ENCODE measurements around the gene RBFOX2. TPM values are rescaled to one million over a fixed set of nuclear protein-coding genes. Genes with fewer than 3 reads are reported as not detected.

RBFOX2 gene
- total RNA-seq, 1 donor from 2014 or later, result 64.1 TPM

- no peak for DNase-seq
- TF ChIP-seq, protein P1, sequence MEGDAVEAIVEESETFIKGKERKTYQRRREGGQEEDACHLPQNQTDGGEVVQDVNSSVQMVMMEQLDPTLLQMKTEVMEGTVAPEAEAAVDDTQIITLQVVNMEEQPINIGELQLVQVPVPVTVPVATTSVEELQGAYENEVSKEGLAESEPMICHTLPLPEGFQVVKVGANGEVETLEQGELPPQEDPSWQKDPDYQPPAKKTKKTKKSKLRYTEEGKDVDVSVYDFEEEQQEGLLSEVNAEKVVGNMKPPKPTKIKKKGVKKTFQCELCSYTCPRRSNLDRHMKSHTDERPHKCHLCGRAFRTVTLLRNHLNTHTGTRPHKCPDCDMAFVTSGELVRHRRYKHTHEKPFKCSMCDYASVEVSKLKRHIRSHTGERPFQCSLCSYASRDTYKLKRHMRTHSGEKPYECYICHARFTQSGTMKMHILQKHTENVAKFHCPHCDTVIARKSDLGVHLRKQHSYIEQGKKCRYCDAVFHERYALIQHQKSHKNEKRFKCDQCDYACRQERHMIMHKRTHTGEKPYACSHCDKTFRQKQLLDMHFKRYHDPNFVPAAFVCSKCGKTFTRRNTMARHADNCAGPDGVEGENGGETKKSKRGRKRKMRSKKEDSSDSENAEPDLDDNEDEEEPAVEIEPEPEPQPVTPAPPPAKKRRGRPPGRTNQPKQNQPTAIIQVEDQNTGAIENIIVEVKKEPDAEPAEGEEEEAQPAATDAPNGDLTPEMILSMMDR (IDR thresholded peaks at IDR 0.05), result no peak
- Histone ChIP-seq H3K4me1 (no peaks in the 10 kb centered on the region), H3K27ac (no peak overlapping the region), H3K4me3 (no peak overlapping the region), H3K9me3 (no peaks in the 10 kb centered on the region), H3K36me3 (no peaks in the 10 kb centered on the region), H3K27me3 (no peaks in the 10 kb centered on the region)
- intact Hi-C loops (cut with DNase I), result no loop called here
- ATAC-seq, result no peak
Observed at GRCh38 chr22:35721960-35722359, 306.7 kb downstream of the RBFOX2 start.

DNA sequence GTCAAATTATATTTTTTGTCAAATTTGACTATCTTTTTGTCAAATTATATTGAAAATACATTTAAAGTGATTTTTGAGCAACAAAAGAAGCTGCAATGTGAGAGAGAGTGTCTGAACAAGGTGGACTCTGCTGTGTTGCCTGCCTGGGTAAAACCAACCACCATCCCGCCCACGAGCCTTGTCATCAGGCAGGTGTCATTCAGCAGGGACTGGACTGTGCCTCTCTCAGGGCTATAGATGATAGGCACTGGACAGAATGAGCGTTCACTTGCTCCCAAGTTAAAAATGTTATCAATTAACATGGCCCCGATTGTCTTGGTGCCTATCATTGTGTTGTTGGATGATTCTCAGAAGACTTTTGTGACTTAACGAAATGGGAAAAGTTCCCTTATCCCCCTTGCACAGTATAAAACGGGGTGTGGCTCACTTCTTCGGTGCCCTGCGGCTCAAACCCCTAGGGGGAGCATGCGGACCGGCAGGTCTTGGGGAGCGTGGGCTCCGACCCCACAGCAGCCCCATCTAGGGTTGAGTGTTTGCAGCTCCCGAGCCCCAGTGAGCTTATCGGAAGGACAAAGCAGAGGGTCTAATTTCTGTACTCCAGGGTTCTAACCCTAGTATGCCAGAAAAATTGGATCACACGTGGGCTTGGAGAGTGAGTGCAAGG lies 309.3 kb downstream of the RBFOX2 start:
- no peak overlapping the region for H3K27ac ChIP-seq
- no peaks in the 10 kb centered on the region for H3K9me3 ChIP-seq
- TF ChIP-seq, protein P1 (IDR thresholded peaks at IDR 0.05), result no peak
- no peaks in the 10 kb centered on the region for H3K4me1 ChIP-seq
- DNase-seq (no peak), ATAC-seq (no peak)
- no peaks in the 10 kb centered on the region for H3K36me3 ChIP-seq
- H3K27me3 ChIP-seq, result no peaks in the 10 kb centered on the region
- intact Hi-C loops (cut with DNase I), result no loop called here
- no peak overlapping the region for H3K4me3 ChIP-seq

DNA sequence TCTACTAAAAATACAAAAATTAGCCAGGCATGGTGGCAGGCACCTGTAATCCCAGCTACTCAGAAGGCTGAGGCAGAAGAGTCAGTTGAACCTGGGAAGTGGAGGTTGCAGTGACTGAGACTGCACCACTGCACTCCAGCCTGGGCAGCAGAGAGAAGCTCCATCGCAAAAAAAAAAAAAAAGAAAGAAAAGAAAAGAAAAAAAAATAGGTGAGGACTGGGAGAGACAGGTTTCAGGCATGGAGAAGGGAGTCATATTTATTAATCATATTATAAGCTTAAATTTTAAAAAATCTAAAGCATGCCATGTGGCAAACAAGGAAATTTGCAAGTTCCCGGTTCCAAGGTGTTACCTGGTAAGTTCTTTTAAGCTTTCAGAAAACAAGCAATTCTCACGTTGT lies 311.1 kb downstream of the RBFOX2 start, which contains the start of gene APOL5:
Gene APOL5 (plus strand): TSS at position 301 of the 400 bp plus-strand sequence. CDS start 0 bp downstream, at position 301.
- Histone ChIP-seq H3K36me3 (no peaks in the 10 kb centered on the region), H3K27ac (no peak within 1 kb of the TSS), H3K4me1 (no peaks in the 10 kb centered on the region), H3K4me3 (no peak within 1 kb of the TSS), H3K27me3 (no peaks in the 10 kb centered on the region), H3K9me3 (no peaks in the 10 kb centered on the region)
- ATAC-seq (no peak), DNase-seq (no peak)
- TF ChIP-seq, protein P1 (IDR thresholded peaks at IDR 0.05), result no peak
- intact Hi-C loops (cut with DNase I), result no loop called here

GRCh38 chr22:35712672-35713071 lies 316.0 kb downstream of the RBFOX2 start:
- TF ChIP-seq, protein P1 (IDR thresholded peaks at IDR 0.05), result no peak
- ATAC-seq, result no peak
- intact Hi-C loops (cut with DNase I), result no loop called here

DNA sequence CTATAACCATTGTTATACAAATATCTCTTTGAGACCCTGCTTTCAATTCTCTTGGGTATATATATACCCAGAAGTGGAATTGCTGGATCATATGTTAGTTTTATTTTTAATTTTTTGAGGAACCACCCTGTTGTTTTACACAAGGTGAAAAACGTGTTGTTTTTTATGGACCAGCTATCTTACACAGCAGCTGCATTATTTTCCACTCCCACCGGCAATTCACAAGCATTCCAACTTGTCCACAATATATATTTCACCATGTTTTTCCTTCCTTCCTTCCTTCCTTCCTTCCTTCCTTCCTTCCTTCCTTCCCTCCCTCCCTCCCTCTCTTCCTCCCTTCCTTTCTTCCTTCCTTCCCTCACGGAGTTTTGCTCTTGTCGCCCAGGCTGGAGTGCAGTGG lies 317.3 kb downstream of the RBFOX2 start:
- ATAC-seq, result no peak
- TF ChIP-seq, protein P1 (IDR thresholded peaks at IDR 0.05), result no peak
- no peak overlapping the region for H3K27ac ChIP-seq
- no peaks in the 10 kb centered on the region for H3K36me3 ChIP-seq
- H3K9me3 ChIP-seq, result no peaks in the 10 kb centered on the region
- H3K4me3 ChIP-seq, result no peak overlapping the region
- H3K27me3 ChIP-seq, result no peaks in the 10 kb centered on the region
- H3K4me1 ChIP-seq, result no peaks in the 10 kb centered on the region
- intact Hi-C loops (cut with DNase I), result no loop called here
- no peak for DNase-seq

More at GRCh38 chr22:35712672-35713071, 316.0 kb downstream of the RBFOX2 start:
- H3K4me3 ChIP-seq, result no peak overlapping the region
- H3K27me3 ChIP-seq, result no peaks in the 10 kb centered on the region
- no peaks in the 10 kb centered on the region for H3K4me1 ChIP-seq
- DNase-seq, result no peak
- H3K36me3 ChIP-seq, result no peaks in the 10 kb centered on the region
- H3K9me3 ChIP-seq, result no peaks in the 10 kb centered on the region
- H3K27ac ChIP-seq, result no peak overlapping the region

Data from upper lobe of right lung (tissue), 1 donor.